Testis (tissue), 3 donors: ENCODE data around the gene FAM222A. TPM values are rescaled to one million over a fixed set of nuclear protein-coding genes. Genes with fewer than 3 reads are reported as not detected.

ENCODE experiments used
- DNase-seq: peaks from one replicate; pipeline ENCODE4 v3.0.0-alpha.2; 2019
- H3K27ac ChIP-seq, 2 donors: fragments of 200-600 bp; sonication (generic); one replicate each; pipeline ENCODE4 v1.5.1; 2019
- H3K27me3 ChIP-seq: fragments of 200-600 bp; sonication (generic); one replicate; pipeline ENCODE4 v1.5.1; 2019
- H3K36me3 ChIP-seq: fragments of 200-600 bp; sonication (generic); one replicate; pipeline ENCODE4 v1.5.1; 2017; ENCODE audit warnings: low read depth; ENCODE audit errors: missing control alignments
- H3K4me1 ChIP-seq: fragments of 200-600 bp; sonication (generic); one replicate; pipeline ENCODE4 v1.5.1; 2019
- H3K4me3 ChIP-seq, 2 donors: fragments of 200-600 bp; sonication (generic); one replicate each; pipeline ENCODE4 v1.5.1; 2017 to 2019
- H3K9me3 ChIP-seq: fragments of 200-600 bp; sonication (generic); one replicate; pipeline ENCODE4 v1.5.1; 2017
- CTCF ChIP-seq, 3 experiments: fragments of 450-650 bp in 2 of 3; fragments of 200-600 bp in 1 of 3; sonication (generic) in 1 of 3; IDR thresholded peaks; one replicate each; pipeline ENCODE4 v1.5.1; 2016 to 2019; ENCODE audit warnings: antibody characterized with exemption in 3 of 3, mild to moderate bottlenecking in 2 of 3, moderate library complexity in 1 of 3
- POLR2A ChIP-seq: fragments of 450-650 bp; IDR thresholded peaks from one replicate; pipeline ENCODE4 v1.6.1; 2017; ENCODE audit warnings: antibody characterized with exemption, mild to moderate bottlenecking, moderate library complexity
- WGBS, 2 donors: methylation state at CpG; one replicate each; pipeline ENCODE4 v1.1.5; 2018; 5-methylcytosine and 5-hydroxymethylcytosine counted together
- intact Hi-C: fragments of 100-400 bp; cut with DNase I; formaldehyde crosslinking; loops from one replicate; pipeline ENCODE4 v1.15.1; 2023; ENCODE audit warnings: low total_unique reads
- polyA plus RNA-seq: library from polyadenylated mRNA; stranded (reverse); fragments of 350-450 nt; fragmentation: Illumina TruSeq; extraction: RNeasy Lipid Tissue Mini Kit (QIAGEN cat#74804); gene quantifications from one replicate; pipeline ENCODE4 v1.2.3, GENCODE V29; 2014; ENCODE audit warnings: low read depth, low replicate concordance; ENCODE audit not compliant: insufficient read depth
- total RNA-seq, 2 donors: library from RNA; depleted of rRNA; stranded (reverse); fragments of >200 nt; gene quantifications; one replicate each; pipeline ENCODE4 v1.2.3, GENCODE V29; 2016

Gene FAM222A
- total and polyA plus RNA-seq, 3 donors from 2014 or later = 34.5 to 78.6 (median 75.7) TPM

- Histone ChIP-seq H3K27me3 (no peaks in the 10 kb centered on the region), H3K4me1 (peaks cover 6% of the 10 kb centered on the region), H3K4me3 (no peak overlapping the region), H3K27ac (no peak overlapping the region), H3K36me3 (no peaks in the 10 kb centered on the region), H3K9me3 (no peaks in the 10 kb centered on the region)
- no peak for TF ChIP-seq CTCF (IDR thresholded peaks at IDR 0.05)
- 63 to 69% methylated on average over 5 of the region's 5 CpGs for WGBS, 2 donors
- intact Hi-C loops = no loop called here
- DNase-seq = no peak
Measured at GRCh38 chr12:109777544-109777943, 63.9 kb downstream of the FAM222A start.

GRCh38 chr12:109778684-109779083, 65.1 kb downstream of the FAM222A start:
- WGBS, 2 donors = 80 to 93% methylated on average over 1 of the region's 1 CpG
- Histone ChIP-seq H3K36me3 (no peaks in the 10 kb centered on the region), H3K9me3 (no peaks in the 10 kb centered on the region), H3K27me3 (no peaks in the 10 kb centered on the region), H3K4me3 (no peak overlapping the region), H3K27ac (no peak overlapping the region), H3K4me1 (peaks cover 6% of the 10 kb centered on the region)
- intact Hi-C loops = no loop called here
- no peak for DNase-seq
- TF ChIP-seq CTCF (IDR thresholded peaks at IDR 0.05) (no peak), POLR2A (no peak)

GRCh38 chr12:109779382-109779781, 65.8 kb downstream of the FAM222A start:
- H3K4me1 ChIP-seq = no peaks in the 10 kb centered on the region
- H3K9me3 ChIP-seq = no peaks in the 10 kb centered on the region
- WGBS, 2 donors = 91 to 96% methylated on average over 6 of the region's 6 CpGs
- H3K27ac ChIP-seq = no peak overlapping the region
- intact Hi-C loops = no loop called here
- H3K4me3 ChIP-seq = no peak overlapping the region
- H3K36me3 ChIP-seq = no peaks in the 10 kb centered on the region
- TF ChIP-seq POLR2A (no peak), CTCF (IDR thresholded peaks at IDR 0.05) (no peak)
- DNase-seq = no peak
- H3K27me3 ChIP-seq = no peaks in the 10 kb centered on the region

- TF ChIP-seq POLR2A = no peak
- TF ChIP-seq CTCF (IDR thresholded peaks at IDR 0.05) = no peak
- no peak for DNase-seq
- no peaks in the 10 kb centered on the region for H3K9me3 ChIP-seq
- no peaks in the 10 kb centered on the region for H3K4me1 ChIP-seq
- H3K27me3 ChIP-seq = no peaks in the 10 kb centered on the region
- WGBS, 2 donors = 81 to 90% methylated on average over 10 of the region's 10 CpGs
- H3K27ac ChIP-seq = no peak overlapping the region
- H3K4me3 ChIP-seq = no peak overlapping the region
- H3K36me3 ChIP-seq = no peaks in the 10 kb centered on the region
- intact Hi-C loops = no loop called here
Measured at GRCh38 chr12:109781668-109782325, 68.2 kb downstream of the FAM222A start.

GRCh38 chr12:109782326-109782703, 68.7 kb downstream of the FAM222A start:
- WGBS, 2 donors = 94 to 100% methylated on average over 9 of the region's 9 CpGs
- TF ChIP-seq CTCF (IDR thresholded peaks at IDR 0.05) (no peak), POLR2A (no peak)
- intact Hi-C loops = no loop called here

More at GRCh38 chr12:109782326-109782703, 68.7 kb downstream of the FAM222A start:
- no peak overlapping the region for H3K4me3 ChIP-seq
- no peaks in the 10 kb centered on the region for H3K36me3 ChIP-seq
- DNase-seq = no peak
- H3K27me3 ChIP-seq = no peaks in the 10 kb centered on the region
- H3K9me3 ChIP-seq = no peaks in the 10 kb centered on the region
- no peak overlapping the region for H3K27ac ChIP-seq
- no peaks in the 10 kb centered on the region for H3K4me1 ChIP-seq
